OCI-LY7 (cell line): ENCODE results near the gene TVP23A. TPM values are rescaled to one million over a fixed set of nuclear protein-coding genes. Genes with fewer than 3 reads are reported as not detected.
A peak's percentile ranks its signal among the peaks of the same experiment; 100 is the strongest.

Experiments used
- BruUV-seq: library from RNA; stranded (reverse); fragments of 400-500 nt; replicated peaks from 2 replicates; lab custom pipeline; 2021; lab: Mats Ljungman, UMichigan
- CTCF ChIA-PET: fragments of 300-600 bp; sonication (Branson Sonifier 250); formaldehyde crosslinking; loops from one replicate; lab custom pipeline; 2022; ENCODE audit warnings: antibody characterized with exemption; ENCODE audit not compliant: unreplicated experiment; lab: Charles Lee
- POLR2A ChIA-PET: fragments of 300-600 bp; sonication (Branson Sonifier 250); formaldehyde crosslinking; loops from one replicate; lab custom pipeline; 2022; ENCODE audit warnings: antibody characterized with exemption; lab: Charles Lee
- DNase-seq: peaks from one replicate; pipeline ENCODE4 v3.0.0-alpha.2; 2015; ENCODE audit warnings: low spot score
- H2AFZ ChIP-seq: fragments of 200-600 bp; sonication (generic), shearing (Covaris generic); 2 replicates; pipeline ENCODE4 v1.6.1; 2014; ENCODE audit warnings: mild to moderate bottlenecking, antibody characterized with exemption, low read length, moderate library complexity
- H3K27ac ChIP-seq: fragments of 200-600 bp; sonication (generic); 2 replicates; pipeline ENCODE4 v1.5.1; 2014; ENCODE audit warnings: mixed run types, low read depth, mild to moderate bottlenecking, moderate library complexity, low read length, inconsistent platforms; ENCODE audit not compliant: poor library complexity, severe bottlenecking
- H3K36me3 ChIP-seq: fragments of 200-600 bp; sonication (generic); 2 replicates; pipeline ENCODE4 v1.6.1; 2014; ENCODE audit warnings: mild to moderate bottlenecking, antibody characterized with exemption, low read length, moderate library complexity, mixed read lengths; ENCODE audit not compliant: insufficient read depth
- H3K4me1 ChIP-seq: fragments of 200-600 bp; sonication (generic); 2 replicates; pipeline ENCODE4 v1.5.1; 2014; ENCODE audit warnings: mild to moderate bottlenecking, low read length; ENCODE audit not compliant: insufficient read depth, poor library complexity, severe bottlenecking
- H3K4me2 ChIP-seq: fragments of 200-600 bp; sonication (generic); 2 replicates; pipeline ENCODE4 v1.6.1; 2014; ENCODE audit warnings: mild to moderate bottlenecking, low read length
- H3K4me3 ChIP-seq: fragments of 200-600 bp; sonication (generic); 2 replicates; pipeline ENCODE4 v1.5.1; 2014; ENCODE audit warnings: mild to moderate bottlenecking, low read depth, low read length; ENCODE audit not compliant: poor library complexity, severe bottlenecking
- H3K79me2 ChIP-seq: fragments of 200-600 bp; sonication (generic); 2 replicates; pipeline ENCODE4 v1.6.1; 2016; ENCODE audit warnings: low read depth, mild to moderate bottlenecking, low read length, moderate library complexity, mixed read lengths; ENCODE audit not compliant: insufficient read depth
- H3K9me2 ChIP-seq: fragments of 200-600 bp; sonication (generic); 2 replicates; pipeline ENCODE4 v1.6.1; 2016; ENCODE audit warnings: mild to moderate bottlenecking, low read length, mixed read lengths; ENCODE audit not compliant: insufficient read depth
- H3K9me3 ChIP-seq: fragments of 200-600 bp; sonication (generic); 2 replicates; pipeline ENCODE4 v1.6.1; 2014; ENCODE audit warnings: mild to moderate bottlenecking, mixed run types, low read length, mixed read lengths
- H4K20me1 ChIP-seq: fragments of 200-600 bp; sonication (generic); 2 replicates; pipeline ENCODE4 v1.6.1; 2014; ENCODE audit warnings: mild to moderate bottlenecking, antibody characterized with exemption, low read length, moderate library complexity, mixed read lengths; ENCODE audit not compliant: insufficient read depth
- EZH2phosphoT487 ChIP-seq: fragments of 200-600 bp; sonication (generic); IDR thresholded peaks from 2 replicates; pipeline ENCODE4 v1.6.1; 2018; ENCODE audit warnings: low read depth, borderline replicate concordance, mild to moderate bottlenecking, mixed run types, antibody characterized with exemption, low read length, moderate library complexity, mixed read lengths
- intact Hi-C: fragments of 100-400 bp; cut with micrococcal nuclease; formaldehyde crosslinking; loops from one replicate; pipeline ENCODE4 v1.10.0; 2022; ENCODE audit not compliant: unreplicated experiment
- total RNA-seq, 2 experiments: library from RNA; depleted of rRNA in 1 of 2; stranded (reverse); fragments of >200 nt in 1 of 2; shearing (Covaris generic) in 1 of 2; gene quantifications; 2 replicates each; pipeline ENCODE4 v1.2.3, GENCODE V29; 2014 to 2022
- TF ChIP-seq, protein P1 (sequence below): fragments of 200-600 bp; sonication (generic); conservative IDR thresholded peaks from 2 replicates; pipeline ENCODE4 v1.5.1; 2014; ENCODE audit warnings: mild to moderate bottlenecking, antibody characterized with exemption, low read length, moderate library complexity, mixed read lengths

Gene TVP23A
- total RNA-seq, 2 experiments from 2014 or later: 0.57 TPM; not detected in 1

DNA sequence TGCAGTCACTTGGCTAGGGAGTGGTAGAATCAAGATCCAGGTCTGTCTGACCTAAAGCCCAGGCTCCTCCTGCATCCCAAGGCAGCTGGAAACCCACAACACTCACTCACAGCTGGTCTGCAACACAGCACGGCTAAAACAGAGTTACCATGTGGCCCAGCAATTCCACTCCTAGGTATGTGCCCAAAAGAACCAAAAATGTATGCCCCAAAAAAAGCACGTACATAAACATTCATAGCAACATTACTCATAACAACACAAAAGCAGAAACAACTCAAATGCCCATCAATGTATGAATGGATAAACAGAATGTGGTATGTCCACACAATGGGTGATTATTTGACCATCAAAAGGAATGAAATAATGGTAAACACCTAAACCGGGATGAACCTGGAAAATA lies 8.9 kb downstream of the TVP23A start:
- ChIA-PET CTCF (no interaction called here), POLR2A (interaction anchor here (0.7 to 1.2 kb wide), 2 partner anchors 82 to 144 kb away, joined by 4 read pairs; no protein-coding TSS in a partner anchor)
- no peak for DNase-seq
- no TSS peak for BruUV-seq
- Histone ChIP-seq H4K20me1 (no peaks in the 10 kb centered on the region), H2AFZ (no peak overlapping the region), H3K79me2 (no peaks in the 10 kb centered on the region), H3K27ac (no peak overlapping the region), H3K36me3 (no peaks in the 10 kb centered on the region), H3K9me3 (no peaks in the 10 kb centered on the region), H3K4me2 (no peak overlapping the region), H3K4me1 (peaks cover 50% of the 10 kb centered on the region), H3K4me3 (no peak overlapping the region), H3K9me2 (no peaks in the 10 kb centered on the region)
- intact Hi-C loops: loop anchor here (5.0 kb wide), 1 partner anchor 68 kb away; the partner anchor contains the start of gene CIITA
- no peak for TF ChIP-seq EZH2phosphoT487
- TF ChIP-seq, protein P1, sequence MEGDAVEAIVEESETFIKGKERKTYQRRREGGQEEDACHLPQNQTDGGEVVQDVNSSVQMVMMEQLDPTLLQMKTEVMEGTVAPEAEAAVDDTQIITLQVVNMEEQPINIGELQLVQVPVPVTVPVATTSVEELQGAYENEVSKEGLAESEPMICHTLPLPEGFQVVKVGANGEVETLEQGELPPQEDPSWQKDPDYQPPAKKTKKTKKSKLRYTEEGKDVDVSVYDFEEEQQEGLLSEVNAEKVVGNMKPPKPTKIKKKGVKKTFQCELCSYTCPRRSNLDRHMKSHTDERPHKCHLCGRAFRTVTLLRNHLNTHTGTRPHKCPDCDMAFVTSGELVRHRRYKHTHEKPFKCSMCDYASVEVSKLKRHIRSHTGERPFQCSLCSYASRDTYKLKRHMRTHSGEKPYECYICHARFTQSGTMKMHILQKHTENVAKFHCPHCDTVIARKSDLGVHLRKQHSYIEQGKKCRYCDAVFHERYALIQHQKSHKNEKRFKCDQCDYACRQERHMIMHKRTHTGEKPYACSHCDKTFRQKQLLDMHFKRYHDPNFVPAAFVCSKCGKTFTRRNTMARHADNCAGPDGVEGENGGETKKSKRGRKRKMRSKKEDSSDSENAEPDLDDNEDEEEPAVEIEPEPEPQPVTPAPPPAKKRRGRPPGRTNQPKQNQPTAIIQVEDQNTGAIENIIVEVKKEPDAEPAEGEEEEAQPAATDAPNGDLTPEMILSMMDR: no peak

DNA sequence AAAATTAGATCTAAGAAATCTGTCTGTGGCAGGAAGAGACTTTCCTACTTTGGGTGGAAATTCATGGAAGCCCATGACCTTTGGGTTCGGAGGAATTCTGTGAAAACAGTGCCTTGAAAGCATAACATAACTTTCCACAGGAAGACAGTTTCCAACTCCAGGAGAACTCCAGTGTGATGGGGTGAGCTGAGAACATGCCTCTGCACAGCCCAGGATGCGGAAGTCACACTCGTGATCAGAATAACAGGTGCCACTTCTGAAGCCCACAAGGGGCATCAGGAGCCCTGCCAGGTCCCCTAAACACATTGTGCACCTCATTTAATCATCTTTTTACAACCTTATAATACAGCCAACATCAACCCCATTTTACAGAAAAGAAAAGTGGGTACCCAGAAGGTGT lies 9.7 kb downstream of the TVP23A start:
- BruUV-seq: no TSS peak
- Histone ChIP-seq H2AFZ (peak overlapping the region; percentile 34; the same call in 1 of the 2 replicates), H3K36me3 (no peaks in the 10 kb centered on the region), H3K4me1 (peaks cover 49% of the 10 kb centered on the region), H3K9me3 (no peaks in the 10 kb centered on the region), H3K9me2 (no peaks in the 10 kb centered on the region), H3K4me2 (peak overlapping the region; percentile 8; the same call in 1 of the 2 replicates), H3K79me2 (no peaks in the 10 kb centered on the region), H3K4me3 (no peak overlapping the region), H4K20me1 (no peaks in the 10 kb centered on the region), H3K27ac (no peak overlapping the region)
- ChIA-PET CTCF (no interaction called here), POLR2A (interaction anchor here (0.6 kb wide), 1 partner anchor 12 kb away, joined by 7 read pairs; no protein-coding TSS in a partner anchor)
- DNase-seq: peak; percentile 59
- TF ChIP-seq, protein P1: peak; percentile 24; the same call in 1 of the 2 replicates
- no peak for TF ChIP-seq EZH2phosphoT487
- intact Hi-C loops: no loop called here

DNA sequence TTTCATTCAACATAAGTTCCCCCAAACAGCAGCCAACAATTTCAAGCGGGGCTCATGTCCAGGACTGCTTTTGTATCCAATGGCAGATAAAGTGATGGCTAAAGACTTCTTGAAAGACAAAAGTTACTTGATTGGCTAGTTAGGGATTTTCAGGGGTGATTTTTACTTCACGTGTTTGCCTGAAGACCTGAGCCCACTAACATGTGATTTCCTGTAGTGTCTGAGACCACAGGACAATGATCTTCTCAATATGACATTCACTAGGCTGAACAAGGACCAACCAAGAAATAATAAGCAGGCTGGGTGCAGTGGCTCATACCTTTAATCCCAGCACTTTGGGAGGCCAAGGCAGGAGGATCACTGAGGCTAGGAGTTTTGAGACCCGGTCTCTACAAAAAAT lies 10.4 kb downstream of the TVP23A start:
- POLR2A ChIA-PET: no interaction called here
- Histone ChIP-seq H3K9me2 (no peaks in the 10 kb centered on the region), H3K27ac (no peak overlapping the region), H3K9me3 (no peaks in the 10 kb centered on the region), H3K36me3 (no peaks in the 10 kb centered on the region), H3K79me2 (no peaks in the 10 kb centered on the region), H3K4me3 (no peak overlapping the region), H2AFZ (peak overlapping the region; percentile 34; the same call in 1 of the 2 replicates), H3K4me2 (no peak overlapping the region), H3K4me1 (peaks cover 46% of the 10 kb centered on the region), H4K20me1 (no peaks in the 10 kb centered on the region)
- no TSS peak for BruUV-seq
- no peak for TF ChIP-seq EZH2phosphoT487
- TF ChIP-seq, protein P1: no peak
- intact Hi-C loops: no loop called here
- DNase-seq: no peak
- CTCF ChIA-PET: no interaction called here
